Measurements from ENCODE around the gene PPP1R13B.

PPP1R13B gene

GRCh38 chr14:103880348-103881267 lies 33.2 kb upstream of the PPP1R13B start:
- no peak for DNase-seq

GRCh38 chr14:103879570-103880347 lies 32.4 kb upstream of the PPP1R13B start:
- DNase-seq: no peak

- DNase-seq: no peak
Observed at GRCh38 chr14:103879118-103879569, 31.8 kb upstream of the PPP1R13B start.

GRCh38 chr14:103878180-103878579 lies 30.8 kb upstream of the PPP1R13B start:
- no peak for DNase-seq

- no peak for DNase-seq
Observed at GRCh38 chr14:103875010-103875409, 27.6 kb upstream of the PPP1R13B start.

- DNase-seq: no peak
Observed at GRCh38 chr14:103872481-103873113, 25.2 kb upstream of the PPP1R13B start.

- no peak for DNase-seq
Observed at GRCh38 chr14:103871596-103872480, 24.5 kb upstream of the PPP1R13B start.

- DNase-seq: no peak
Observed at GRCh38 chr14:103870891-103871595, 23.7 kb upstream of the PPP1R13B start.

GRCh38 chr14:103870144-103870876 lies 22.9 kb upstream of the PPP1R13B start:
- DNase-seq: no peak

GRCh38 chr14:103869406-103870143 lies 22.2 kb upstream of the PPP1R13B start:
- DNase-seq: no peak

- DNase-seq: no peak
Observed at GRCh38 chr14:103868242-103868897, 21.0 kb upstream of the PPP1R13B start.

GRCh38 chr14:103867523-103867953 lies 20.2 kb upstream of the PPP1R13B start:
- DNase-seq: peak; percentile 16

- DNase-seq: no peak
Observed at GRCh38 chr14:103867020-103867419, 19.6 kb upstream of the PPP1R13B start.

GRCh38 chr14:103863245-103863644 lies 15.9 kb upstream of the PPP1R13B start:
- no peak for DNase-seq

- no peak for DNase-seq
Observed at GRCh38 chr14:103862393-103862782, 15.0 kb upstream of the PPP1R13B start.

GRCh38 chr14:103861413-103862392 lies 14.3 kb upstream of the PPP1R13B start:
- DNase-seq: no peak

GRCh38 chr14:103859416-103860202 lies 12.2 kb upstream of the PPP1R13B start:
- DNase-seq: no peak

Data from NCI-H345 (cell line).